NCI-H526 (cell line): Measurements from ENCODE around the gene ZNF32.
"Not testable (repeated sequence)": the region's sequence is repeated elsewhere in the genome, so short reads cannot be mapped to it uniquely, and the experiment has no call there.

Source experiments
- DNase-seq, 2 experiments: peaks; one replicate each; lab custom pipeline; 2025; lab: John Stamatoyannopoulos, UW

ZNF32 gene

GRCh38 chr10:43628956-43629355 is 19.7 kb downstream of the ZNF32 start:
- DNase-seq = no peak

DNA sequence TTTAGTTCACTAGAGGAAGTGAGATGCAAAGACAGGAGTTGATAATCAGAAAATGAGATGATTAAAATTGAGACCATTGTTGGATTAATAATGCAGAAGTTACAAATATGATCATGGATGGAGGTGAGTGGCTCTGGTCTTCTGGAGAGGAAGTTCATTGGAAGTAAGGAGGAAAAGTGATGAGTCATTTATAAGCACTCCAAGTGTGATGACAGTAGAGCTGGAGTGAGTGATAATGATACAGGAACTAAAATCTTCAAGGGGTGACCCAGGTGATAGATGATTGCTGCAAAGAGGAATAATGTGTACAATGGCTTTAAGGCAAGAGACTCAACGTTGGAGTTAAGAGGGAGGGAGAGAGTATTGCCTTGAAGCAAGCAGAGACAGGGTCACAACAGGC is 20.7 kb downstream of the ZNF32 start:
- no peak for DNase-seq

DNA sequence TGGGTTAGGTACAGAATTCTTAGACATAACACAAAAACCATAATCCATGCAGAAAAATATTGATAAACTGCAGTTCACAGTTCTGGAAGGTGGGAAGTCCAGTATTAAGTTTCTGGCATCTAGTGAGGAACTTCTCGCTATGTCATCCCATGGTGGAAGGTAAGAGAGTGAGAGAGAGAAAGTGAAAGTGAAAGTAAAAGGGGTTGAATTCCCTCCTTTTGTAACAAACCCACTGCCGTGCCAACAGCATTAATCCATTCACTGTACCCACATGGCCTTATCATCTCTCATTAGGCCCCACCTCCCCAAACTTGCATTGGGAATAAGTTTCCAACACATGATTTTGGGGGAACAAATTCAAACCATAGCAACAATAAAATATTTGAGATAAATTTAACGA is 25.3 kb downstream of the ZNF32 start:
- no peak for DNase-seq

GRCh38 chr10:43622038-43622437 is 26.6 kb downstream of the ZNF32 start:
- no peak for DNase-seq

- DNase-seq = no peak
Observed at GRCh38 chr10:43619368-43619767, 29.3 kb downstream of the ZNF32 start.

DNA sequence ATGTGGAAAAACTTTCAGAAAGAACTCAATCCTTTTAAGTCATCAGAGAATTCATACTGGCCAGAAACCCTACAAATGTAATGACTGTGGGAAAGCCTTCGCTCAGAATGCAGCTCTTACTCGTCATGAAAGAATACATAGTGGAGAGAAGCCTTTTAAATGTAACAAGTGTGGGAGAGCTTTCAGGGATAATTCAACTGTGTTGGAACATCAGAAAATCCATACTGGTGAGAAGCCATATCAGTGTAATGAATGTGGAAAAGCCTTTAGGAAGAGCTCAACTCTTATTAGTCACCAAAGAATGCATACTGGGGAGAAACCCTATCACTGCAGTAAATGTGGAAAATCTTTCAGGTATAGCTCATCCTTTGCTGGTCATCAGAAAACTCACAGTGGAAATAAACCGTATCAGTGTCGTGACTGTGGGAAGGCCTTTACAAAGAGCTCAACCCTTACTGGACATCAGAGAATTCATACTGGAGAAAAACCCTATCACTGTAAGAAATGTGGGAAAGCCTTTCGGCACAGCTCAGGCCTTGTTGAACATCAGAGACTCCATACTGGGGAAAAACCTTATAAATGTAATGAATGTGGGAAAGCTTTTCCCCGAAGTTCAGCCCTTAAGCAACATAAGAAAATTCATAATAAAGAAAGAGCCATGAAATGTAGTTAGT is 31.8 kb downstream of the ZNF32 start:
- DNase-seq = no peak

GRCh38 chr10:43610636-43611035 is 38.0 kb downstream of the ZNF32 start:
- no peak for DNase-seq

DNA sequence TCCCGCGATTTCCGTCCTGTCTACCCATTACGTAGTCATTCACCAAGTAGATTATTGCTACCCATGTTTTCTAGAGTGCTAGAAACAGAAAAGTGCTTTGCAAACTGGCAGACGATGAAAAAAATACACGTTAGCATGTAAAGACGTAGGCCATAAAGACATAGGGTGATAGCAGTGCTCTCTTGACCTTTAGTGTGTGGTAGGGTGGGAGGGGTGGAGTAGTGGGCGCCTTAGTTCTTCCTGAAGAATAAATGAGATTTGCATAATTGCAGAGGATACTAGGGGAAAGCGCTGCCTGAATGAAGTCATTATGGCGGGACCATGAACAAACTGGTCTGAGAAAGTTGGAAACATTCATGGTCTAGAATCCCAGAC is 41.5 kb downstream of the ZNF32 start:
- DNase-seq = peak; percentile 3 to 25

DNA sequence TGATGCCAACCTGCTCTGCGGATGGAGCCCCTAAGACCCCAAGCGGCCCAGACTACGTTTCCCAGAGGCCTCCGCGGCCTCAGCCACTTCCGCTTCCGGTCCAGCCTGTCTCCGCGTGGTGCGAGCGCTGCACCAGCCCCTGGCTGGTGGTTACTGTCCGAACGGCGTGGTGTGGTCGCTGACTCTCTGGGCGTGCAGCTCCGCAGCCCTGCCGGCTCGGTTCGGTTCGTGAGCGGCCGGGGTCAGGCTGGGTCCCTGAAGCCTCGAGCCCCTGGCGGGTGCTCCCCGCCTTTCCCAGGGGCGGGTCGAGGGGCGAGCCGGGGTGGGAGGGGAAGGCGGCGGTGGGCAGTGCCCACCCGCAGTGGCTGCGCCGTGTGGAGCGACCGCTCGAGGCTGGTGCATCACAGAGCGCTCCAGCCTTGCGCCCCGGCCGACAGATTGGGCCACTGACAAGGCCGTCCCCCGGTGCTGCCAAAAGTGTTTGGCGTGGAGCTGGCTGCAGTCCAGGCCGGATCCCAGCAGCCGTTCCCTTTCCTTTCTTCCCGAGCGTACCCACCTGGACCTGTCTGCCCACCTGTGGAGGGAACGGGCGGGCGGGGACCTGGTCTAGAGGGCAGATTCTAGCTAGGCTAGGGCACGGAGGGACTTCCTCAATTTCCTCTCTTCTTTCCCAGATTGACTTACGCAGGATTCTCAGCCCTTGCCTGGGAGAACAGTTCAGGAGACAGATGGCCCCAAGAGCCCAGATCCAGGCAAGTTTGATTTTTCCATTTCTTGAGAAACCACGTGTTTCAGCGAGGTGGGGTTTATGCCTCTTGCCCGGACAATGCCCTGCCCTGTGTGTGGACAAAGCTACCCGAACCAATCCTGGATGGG is 42.1 kb downstream of the ZNF32 start, which contains the start of gene ZNF485:
Gene ZNF485 (plus strand): TSS at position 116 of the 876 bp plus-strand sequence. CDS start 613 bp downstream, at position 729.
- peak; percentile 12 to 64 for DNase-seq

DNA sequence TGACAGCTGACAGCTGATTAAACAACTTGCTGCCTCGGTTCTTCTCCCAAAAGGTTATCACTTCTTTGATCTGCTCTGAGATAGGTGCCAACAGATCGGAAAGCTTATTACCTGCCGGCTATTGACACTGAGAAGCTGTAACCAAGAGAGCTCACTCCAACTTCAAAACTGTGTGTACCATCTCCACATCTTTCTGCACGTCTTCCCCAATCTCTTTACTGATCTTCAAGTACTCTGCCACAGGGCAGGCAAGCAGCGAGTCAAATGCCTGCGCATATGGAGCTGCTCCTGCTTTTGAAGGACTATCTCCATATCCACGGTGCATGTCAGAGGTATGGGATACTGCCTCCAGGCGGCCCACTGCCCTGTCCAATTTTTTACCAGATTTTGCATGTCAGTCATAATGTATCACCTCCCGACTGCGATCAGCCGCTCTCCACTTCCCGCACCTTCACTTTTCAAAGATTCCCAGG is 42.8 kb downstream of the ZNF32 start:
- DNase-seq = no peak

GRCh38 chr10:43601576-43601975 is 47.1 kb downstream of the ZNF32 start:
- not testable (repeated sequence) for DNase-seq

GRCh38 chr10:43599333-43599732 is 49.3 kb downstream of the ZNF32 start:
- DNase-seq = no peak

DNA sequence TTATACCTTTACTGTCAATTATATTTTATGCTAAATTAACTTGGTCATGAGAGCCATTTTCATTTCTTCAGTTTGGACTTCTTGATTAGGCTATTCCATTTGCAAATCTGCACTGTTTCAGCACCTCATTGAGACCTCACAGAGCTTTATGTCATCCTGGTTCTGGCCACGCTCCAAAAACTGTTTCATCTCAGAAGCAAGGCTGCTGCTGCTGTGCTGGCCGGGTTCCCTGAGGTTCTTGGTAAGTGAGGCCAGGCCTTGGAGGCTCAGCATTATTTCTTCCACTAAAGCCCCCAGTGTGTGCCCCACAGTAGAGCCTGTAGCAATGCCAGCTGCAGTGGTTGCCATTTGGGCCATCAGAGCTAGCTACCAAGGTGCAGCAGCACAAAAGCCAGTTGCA is 50.2 kb downstream of the ZNF32 start:
- no peak for DNase-seq

GRCh38 chr10:43596546-43596945 is 52.1 kb downstream of the ZNF32 start:
- DNase-seq = no peak

DNA sequence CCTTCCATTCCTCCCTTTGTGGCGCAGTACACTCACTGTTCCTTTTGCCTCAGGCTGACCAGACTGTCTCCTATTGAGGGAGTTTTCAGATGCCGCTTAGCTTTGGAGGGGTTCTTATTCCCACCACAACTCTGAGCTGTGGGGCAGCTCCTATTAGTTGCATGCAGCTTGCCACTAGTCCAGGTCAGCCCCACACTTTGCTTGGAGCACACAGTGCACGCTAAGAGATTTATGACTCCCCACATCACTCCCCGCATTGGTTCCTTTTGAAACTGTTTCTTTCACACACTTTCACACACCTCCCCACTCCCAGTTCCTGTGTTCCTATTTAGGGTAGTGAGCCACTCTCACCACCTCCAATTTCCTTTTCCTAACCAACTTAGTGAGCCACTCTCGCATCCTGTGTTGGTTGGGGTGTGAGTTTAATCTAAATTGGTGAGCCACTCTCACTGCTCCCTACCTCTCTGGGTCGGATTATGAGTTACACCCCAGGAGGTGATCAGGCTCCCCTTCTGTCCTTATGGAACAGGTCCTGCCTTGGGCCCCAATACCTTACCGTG is 52.9 kb downstream of the ZNF32 start:
- no peak for DNase-seq

GRCh38 chr10:43594944-43595589 is 53.6 kb downstream of the ZNF32 start:
- DNase-seq = no peak
